Ovary (tissue), 3 donors: ENCODE results near the gene FAAP20.

ENCODE experiments used
- EP300 ChIP-seq: sonication (generic); formaldehyde crosslinking; IDR thresholded peaks from one replicate; pipeline ENCODE4 v1.6.1; 2017; ENCODE audit warnings: antibody characterized with exemption
- POLR2A ChIP-seq: fragments of 450-650 bp; IDR thresholded peaks from one replicate; pipeline ENCODE4 v1.6.1; 2017; ENCODE audit warnings: antibody characterized with exemption, mild to moderate bottlenecking, moderate library complexity
- TF ChIP-seq, protein P1 (sequence below), 3 donors: fragments of 450-650 bp in 2 of 3; fragments of 200-600 bp in 1 of 3; IDR thresholded peaks; one replicate each; pipeline versions ENCODE4 v1.5.1 to v1.8.0; 2016 to 2022; ENCODE audit warnings: antibody characterized with exemption in 3 of 3, mild to moderate bottlenecking in 1 of 3
- donor health status: DM: no; HTN: no; CAD: no.

DNA sequence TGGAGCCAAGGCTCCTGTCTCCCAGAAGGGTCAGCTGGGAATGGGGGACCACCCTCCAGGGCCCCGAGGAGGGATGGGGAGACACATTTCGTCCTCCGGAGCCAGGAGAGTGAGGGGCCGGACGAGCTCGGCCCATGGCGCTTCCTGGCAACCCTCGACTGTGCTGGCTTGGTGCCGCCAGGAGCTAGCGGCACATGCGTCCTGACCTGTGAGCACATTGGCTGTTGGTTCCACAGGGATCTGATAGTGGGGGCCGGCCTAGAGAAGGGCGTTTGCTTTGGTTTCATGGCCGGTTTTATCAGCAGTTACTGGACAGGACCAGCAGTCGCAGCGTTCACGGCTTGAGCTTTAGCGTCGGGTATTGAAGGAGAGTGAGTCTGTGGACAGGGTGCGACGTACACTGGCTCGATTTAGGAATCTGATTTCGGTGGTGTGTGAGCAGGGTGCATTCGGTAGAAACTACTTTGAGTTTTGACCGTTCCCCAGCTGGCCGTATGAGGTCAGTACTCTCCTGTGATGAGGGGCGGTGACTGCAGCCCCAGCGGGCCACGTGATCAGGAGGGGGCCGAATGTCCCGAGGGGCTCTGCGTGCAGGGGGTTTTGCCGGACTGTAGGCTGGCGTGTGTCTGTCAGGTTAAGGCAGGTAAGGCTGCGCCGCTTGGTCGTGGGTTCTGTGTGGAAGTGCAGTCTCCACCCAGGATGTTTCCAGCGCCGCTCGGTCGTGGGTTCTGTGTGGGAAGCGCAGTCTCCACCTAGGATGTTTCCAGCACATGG is 18.7 kb downstream of the FAAP20 start:
- TF ChIP-seq, protein P1, sequence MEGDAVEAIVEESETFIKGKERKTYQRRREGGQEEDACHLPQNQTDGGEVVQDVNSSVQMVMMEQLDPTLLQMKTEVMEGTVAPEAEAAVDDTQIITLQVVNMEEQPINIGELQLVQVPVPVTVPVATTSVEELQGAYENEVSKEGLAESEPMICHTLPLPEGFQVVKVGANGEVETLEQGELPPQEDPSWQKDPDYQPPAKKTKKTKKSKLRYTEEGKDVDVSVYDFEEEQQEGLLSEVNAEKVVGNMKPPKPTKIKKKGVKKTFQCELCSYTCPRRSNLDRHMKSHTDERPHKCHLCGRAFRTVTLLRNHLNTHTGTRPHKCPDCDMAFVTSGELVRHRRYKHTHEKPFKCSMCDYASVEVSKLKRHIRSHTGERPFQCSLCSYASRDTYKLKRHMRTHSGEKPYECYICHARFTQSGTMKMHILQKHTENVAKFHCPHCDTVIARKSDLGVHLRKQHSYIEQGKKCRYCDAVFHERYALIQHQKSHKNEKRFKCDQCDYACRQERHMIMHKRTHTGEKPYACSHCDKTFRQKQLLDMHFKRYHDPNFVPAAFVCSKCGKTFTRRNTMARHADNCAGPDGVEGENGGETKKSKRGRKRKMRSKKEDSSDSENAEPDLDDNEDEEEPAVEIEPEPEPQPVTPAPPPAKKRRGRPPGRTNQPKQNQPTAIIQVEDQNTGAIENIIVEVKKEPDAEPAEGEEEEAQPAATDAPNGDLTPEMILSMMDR (IDR thresholded peaks at IDR 0.05) = peak in 2 of 3 donors; percentile 34 to 48
- TF ChIP-seq EP300 = no peak
- TF ChIP-seq POLR2A = no peak
